Measurements from ENCODE around the gene GSG1L.

- TF ChIP-seq NFIC (IDR thresholded peaks at IDR 0.05; ENCODE audit: low read length) = no peak
- TF ChIP-seq CTCF (CRISPR knock-in tag; IDR thresholded peaks at IDR 0.05) = no peak
- TF ChIP-seq RFX5 (IDR thresholded peaks at IDR 0.05; ENCODE audit: low read depth, low read length) = no peak
- no peak for TF ChIP-seq FOXA1 (IDR thresholded peaks at IDR 0.05)
- TF ChIP-seq FOXA1 (CRISPR knock-in tag; IDR thresholded peaks at IDR 0.05) = no peak
- TF ChIP-seq ERF (CRISPR knock-in tag; IDR thresholded peaks at IDR 0.05) = no peak
- no peak for TF ChIP-seq RFXANK (CRISPR knock-in tag; IDR thresholded peaks at IDR 0.05)
- TF ChIP-seq KLF15 (CRISPR knock-in tag; IDR thresholded peaks at IDR 0.05; ENCODE audit: borderline replicate concordance) = no peak
- no peak for TF ChIP-seq JUNB (CRISPR knock-in tag; IDR thresholded peaks at IDR 0.05; ENCODE audit: borderline replicate concordance)
- TF ChIP-seq BRCA1 (CRISPR knock-in tag; IDR thresholded peaks at IDR 0.05) = no peak
Measured at GRCh38 chr16:27799896-27800295, 263.6 kb downstream of the GSG1L start.

All from HepG2 (cell line).